H1 (cell line): ENCODE measurements around the gene CXCL10. TPM values are rescaled to one million over a fixed set of nuclear protein-coding genes. Genes with fewer than 3 reads are reported as not detected.
A peak's percentile ranks its signal among the peaks of the same experiment; 100 is the strongest.
"Not testable (repeated sequence)": the region's sequence is repeated elsewhere in the genome, so short reads cannot be mapped to it uniquely, and the experiment has no call there.

ENCODE experiments used
- CTCF ChIA-PET: fragments of 300-600 bp; sonication (Branson Sonifier 250); formaldehyde crosslinking; loops from one replicate; lab custom pipeline; 2021; ENCODE audit not compliant: partially characterized antibody; lab: Charles Lee
- POLR2A ChIA-PET: fragments of 300-600 bp; sonication (Branson Sonifier 250); formaldehyde crosslinking; loops from one replicate; lab custom pipeline; 2021; ENCODE audit warnings: inconsistent platforms; ENCODE audit not compliant: partially characterized antibody; lab: Charles Lee
- DNase-seq, 2 experiments: peaks; one replicate each; pipeline versions ENCODE4 v3.0.0 to v3.0.0-alpha.2; 2010 to 2022; ENCODE audit warnings: low spot score in 2 of 2, low read depth in 1 of 2, mixed read lengths in 1 of 2
- FAIRE-seq: peaks from 2 replicates; lab custom pipeline; 2011; peaks lifted over from hg19 to GRCh38; lab: Jason Lieb, UNC
- H2AFZ ChIP-seq: 2 replicates; pipeline ENCODE4 v1.8.1; 2012; ENCODE audit warnings: low read length, inconsistent platforms
- H2AK5ac ChIP-seq: 2 replicates; pipeline ENCODE4 v1.6.1; 2013; ENCODE audit warnings: low read depth, low read length
- H2BK120ac ChIP-seq: replicated peaks from 2 replicates; pipeline ENCODE3; 2013; ENCODE audit warnings: low read depth, low read length, inconsistent platforms
- H2BK12ac ChIP-seq: 2 replicates; pipeline ENCODE4 v1.6.1; 2013; ENCODE audit warnings: low read depth, low read length
- H2BK15ac ChIP-seq: 2 replicates; pipeline ENCODE4 v1.6.1; 2013; ENCODE audit warnings: low read length
- H2BK20ac ChIP-seq: 2 replicates; pipeline ENCODE4 v1.6.1; 2013; ENCODE audit warnings: low read length
- H2BK5ac ChIP-seq: 2 replicates; pipeline ENCODE4 v1.6.1; 2013; ENCODE audit warnings: low read depth, low read length
- H3K14ac ChIP-seq: 2 replicates; pipeline ENCODE4 v1.6.1; 2013; ENCODE audit warnings: inconsistent platforms; ENCODE audit not compliant: insufficient read length
- H3K18ac ChIP-seq: 2 replicates; pipeline ENCODE4 v1.6.1; 2013; ENCODE audit warnings: low read length; ENCODE audit errors: extremely low read depth
- H3K23ac ChIP-seq: 2 replicates; pipeline ENCODE4 v1.6.1; 2013; ENCODE audit warnings: inconsistent platforms; ENCODE audit not compliant: insufficient read length
- H3K23me2 ChIP-seq: 2 replicates; pipeline ENCODE4 v1.6.1; 2013; ENCODE audit warnings: low read depth, low read length
- H3K27ac ChIP-seq: 2 replicates; pipeline ENCODE4 v1.6.1; 2011; ENCODE audit warnings: low read depth, low read length, inconsistent platforms
- H3K27me3 ChIP-seq, 4 experiments: replicated peaks in 1 of 4; 1 replicate in 1 of 4; 2 replicates in 3 of 4; pipeline versions ENCODE4 v1.6.1 to v1.8.1; 2011 to 2013; ENCODE audit warnings: low read length in 3 of 4, mild to moderate bottlenecking in 3 of 4, inconsistent platforms in 2 of 4, mixed read lengths in 2 of 4, moderate library complexity in 1 of 4; ENCODE audit not compliant: control insufficient read depth in 3 of 4, insufficient read depth in 3 of 4; ENCODE audit errors: extremely low read depth in 1 of 4
- H3K36me3 ChIP-seq, 4 experiments: 2 replicates each; pipeline versions ENCODE4 v1.6.1 to v1.8.1; 2011 to 2013; ENCODE audit warnings: mild to moderate bottlenecking in 4 of 4, low read length in 3 of 4, moderate library complexity in 2 of 4, control low read depth in 1 of 4, inconsistent platforms in 1 of 4; ENCODE audit not compliant: insufficient read depth in 4 of 4, control insufficient read depth in 2 of 4
- H3K4ac ChIP-seq: replicated peaks from 2 replicates; pipeline ENCODE3; 2013; ENCODE audit warnings: low read length, low read depth, mixed read lengths, inconsistent platforms; ENCODE audit not compliant: insufficient read length
- H3K4me1 ChIP-seq, 4 experiments: replicated peaks in 1 of 4; 1 replicate in 1 of 4; 2 replicates in 3 of 4; pipeline versions ENCODE4 v1.6.1 to v1.8.1; 2011 to 2013; ENCODE audit warnings: low read length in 3 of 4, inconsistent platforms in 2 of 4, mixed read lengths in 1 of 4; ENCODE audit not compliant: insufficient read depth in 4 of 4, control insufficient read depth in 3 of 4
- H3K4me2 ChIP-seq, 2 experiments: 2 replicates each; pipeline versions ENCODE4 v1.6.1 to v1.8.1; 2011 to 2013; ENCODE audit warnings: low read depth in 2 of 2, low read length in 2 of 2, control low read depth in 1 of 2, inconsistent platforms in 1 of 2, mild to moderate bottlenecking in 1 of 2; ENCODE audit not compliant: insufficient read depth in 1 of 2
- H3K4me3 ChIP-seq, 4 experiments: fragments of 200-600, 300-600 bp in 1 of 4; sonication (generic), shearing (Covaris generic), sonication (Bioruptor Twin) in 1 of 4; 2 replicates each; pipeline versions ENCODE4 v1.5.1 to v1.8.1; 2011 to 2016; ENCODE audit warnings: low read length in 4 of 4, low read depth in 3 of 4, control low read depth in 2 of 4, inconsistent platforms in 2 of 4, mild to moderate bottlenecking in 2 of 4, mixed read lengths in 1 of 4, moderate library complexity in 1 of 4; ENCODE audit not compliant: insufficient read depth in 2 of 4; ENCODE audit errors: extremely low read depth in 1 of 4
- H3K56ac ChIP-seq: replicated peaks from 2 replicates; pipeline ENCODE3; 2013; ENCODE audit warnings: low read depth, mild to moderate bottlenecking, mixed read lengths, low read length, inconsistent platforms; ENCODE audit not compliant: insufficient read length
- H3K79me1 ChIP-seq: 2 replicates; pipeline ENCODE4 v1.6.1; 2013; ENCODE audit warnings: low read depth, low read length, control low read depth
- H3K79me2 ChIP-seq, 2 experiments: 2 replicates each; pipeline versions ENCODE4 v1.6.1 to v1.8.1; 2012 to 2013; ENCODE audit warnings: low read length in 2 of 2, mild to moderate bottlenecking in 2 of 2, inconsistent platforms in 1 of 2; ENCODE audit not compliant: insufficient read depth in 2 of 2, control insufficient read depth in 1 of 2
- H3K9ac ChIP-seq, 4 experiments: replicated peaks in 1 of 4; 1 replicate in 1 of 4; 2 replicates in 3 of 4; pipeline versions ENCODE4 v1.6.1 to v1.8.1; 2011 to 2013; ENCODE audit warnings: low read depth in 3 of 4, low read length in 3 of 4, control low read depth in 2 of 4, mild to moderate bottlenecking in 2 of 4, moderate library complexity in 2 of 4, inconsistent platforms in 1 of 4; ENCODE audit errors: extremely low read depth in 1 of 4
- H3K9me3 ChIP-seq, 2 experiments: 2 replicates each; pipeline versions ENCODE4 v1.6.1 to v1.8.1; 2012 to 2013; ENCODE audit warnings: mild to moderate bottlenecking in 2 of 2, moderate library complexity in 2 of 2, control low read depth in 1 of 2, inconsistent platforms in 1 of 2, low read depth in 1 of 2, low read length in 1 of 2, mixed read lengths in 1 of 2; ENCODE audit not compliant: insufficient read depth in 2 of 2
- H4K20me1 ChIP-seq, 2 experiments: replicated peaks in 1 of 2; 2 replicates each; pipeline versions ENCODE3 to v1.8.1; 2011 to 2013; ENCODE audit warnings: inconsistent platforms in 2 of 2, low read length in 2 of 2, mild to moderate bottlenecking in 1 of 2; ENCODE audit not compliant: insufficient read depth in 2 of 2, control insufficient read depth in 1 of 2
- H4K5ac ChIP-seq: 2 replicates; pipeline ENCODE4 v1.6.1; 2013; ENCODE audit warnings: low read length, low read depth, mixed read lengths, inconsistent platforms; ENCODE audit not compliant: insufficient read length
- H4K8ac ChIP-seq: 2 replicates; pipeline ENCODE4 v1.8.0; 2013; ENCODE audit warnings: mild to moderate bottlenecking, moderate library complexity, low read length, inconsistent platforms; ENCODE audit not compliant: insufficient read depth; ENCODE audit errors: extremely low read depth
- H4K91ac ChIP-seq: replicated peaks from 2 replicates; pipeline ENCODE3; 2013; ENCODE audit warnings: low read length, mixed read lengths, inconsistent platforms; ENCODE audit not compliant: insufficient read length
- WGBS, 2 experiments: shearing (Covaris generic) in 1 of 2; methylation state at CpG; one replicate each; pipeline versions ENCODE4 v1.1.6 to v1.1.7; 2013 to 2015; ENCODE audit warnings: low lambda C conversion rate in 2 of 2, mixed read lengths in 2 of 2, inconsistent platforms in 1 of 2, low coverage in 1 of 2, missing lambda C conversion rate in 1 of 2; ENCODE audit not compliant: insufficient replicate concordance in 2 of 2, insufficient coverage in 1 of 2, insufficient read length in 1 of 2; ENCODE audit errors: extremely low coverage in 1 of 2, missing lambda C conversion rate in 1 of 2; 5-methylcytosine and 5-hydroxymethylcytosine counted together
- polyA plus RNA-seq, 7 experiments: library from polyadenylated mRNA; depleted of rRNA in 3 of 7; stranded (reverse) in 5 of 7; unstranded in 2 of 7; fragments of >200 nt in 5 of 7; fragments of 200-250 nt in 2 of 7; gene quantifications; 1 replicate in 5 of 7; 2 replicates in 1 of 7; 4 replicates in 1 of 7; pipeline versions ENCODE4 v1.2.1 to v1.2.3, GENCODE V29; 2011 to 2013; ENCODE audit warnings: missing spikeins in 2 of 7, mixed read lengths in 2 of 7
- total RNA-seq: library from RNA; stranded (reverse); fragmentation: NEBNext Ultra II Directional; extraction: Animal tissue kit (Norgen Biotek cat#: 25700); gene quantifications from 2 replicates; pipeline ENCODE4 v1.2.1, GENCODE V29; 2021

Gene CXCL10
- total and polyA plus RNA-seq, 2 of the 8 experiments (the other 6 are each of a cell fraction or from before 2014, with no cell fraction given) = not detected

DNA sequence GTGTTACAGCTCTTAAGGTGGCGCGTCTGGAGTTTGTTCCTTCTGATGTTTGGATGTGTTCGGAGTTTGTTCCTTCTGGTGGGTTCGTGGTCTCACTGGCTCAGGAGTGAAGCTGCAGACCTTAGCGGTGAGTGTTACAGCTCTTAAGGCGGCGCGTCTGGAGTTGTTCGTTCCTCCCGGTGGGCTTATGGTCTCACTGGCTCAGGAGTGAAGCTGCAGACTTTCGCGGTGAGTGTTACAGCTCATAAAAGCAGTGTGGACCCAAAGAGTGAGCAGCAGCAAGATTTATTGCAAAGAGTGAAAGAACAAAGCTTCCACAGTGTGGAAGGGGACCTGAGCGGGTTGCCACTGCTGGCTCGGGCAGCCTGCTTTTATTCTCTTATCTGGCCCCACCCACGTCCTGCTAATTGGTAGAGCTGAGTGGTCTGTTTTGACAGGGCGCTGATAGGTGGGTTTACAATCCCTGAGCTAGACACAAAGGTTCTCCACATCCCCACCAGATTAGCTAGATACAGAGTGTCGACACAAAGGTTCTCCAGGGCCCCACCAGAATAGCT lies 26.6 kb upstream of the CXCL10 start:
- H2BK5ac ChIP-seq, H4K5ac ChIP-seq, H3K9ac ChIP-seq, H3K27me3 ChIP-seq, H3K23ac ChIP-seq, H2BK120ac ChIP-seq, DNase-seq, H3K36me3 ChIP-seq, H2AK5ac ChIP-seq, H3K27ac ChIP-seq, H2AFZ ChIP-seq, H3K9me3 ChIP-seq, H4K91ac ChIP-seq, H4K20me1 ChIP-seq, H3K79me1 ChIP-seq, H3K4ac ChIP-seq, H3K4me1 ChIP-seq, H2BK20ac ChIP-seq, H3K56ac ChIP-seq, H3K18ac ChIP-seq, H3K23me2 ChIP-seq, H2BK12ac ChIP-seq, FAIRE-seq, H3K14ac ChIP-seq, H2BK15ac ChIP-seq, H3K79me2 ChIP-seq, H4K8ac ChIP-seq: not testable (repeated sequence)
- ChIA-PET CTCF (interaction anchor here (1.2 to 1.8 kb wide), 3 partner anchors 38 to 134 kb away, joined by 3 to 7 read pairs (median 3); no protein-coding TSS in a partner anchor), POLR2A (interaction anchor here (0.6 kb wide), 1 partner anchor 17 kb away, joined by 3 read pairs; no protein-coding TSS in a partner anchor)
- WGBS, 2 experiments = 86% methylated on average over 13 of the region's 17 CpGs; no CpG with 5 or more reads in 1 of the 2 experiments
- H3K4me3 ChIP-seq = peak overlapping the region in 1 of 4 experiments; percentile 65; a peak in 1 of 8 replicates
- H3K4me2 ChIP-seq = peak overlapping the region in 1 of 2 experiments; percentile 41; a peak in 1 of 4 replicates

DNA sequence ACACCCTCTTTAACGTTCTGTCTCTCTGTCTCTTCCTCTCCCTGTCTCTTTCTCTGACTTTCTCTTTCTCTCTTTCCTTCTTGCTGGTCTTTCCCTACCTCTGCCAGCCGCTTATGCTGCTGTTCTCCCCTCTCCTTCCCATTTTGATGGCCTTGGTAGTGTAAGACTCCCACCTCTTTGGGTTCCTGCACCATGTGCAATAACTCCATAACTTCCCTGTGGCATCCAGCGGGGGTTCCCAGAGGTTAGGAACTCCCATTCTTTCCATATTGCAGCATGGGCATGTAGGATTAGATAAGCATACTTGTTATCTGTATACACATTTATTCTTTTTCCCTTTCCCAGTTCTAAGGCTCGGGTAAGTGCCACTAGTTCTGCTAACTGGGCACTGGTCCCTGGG lies 21.4 kb upstream of the CXCL10 start:
- H2BK120ac ChIP-seq, H2AK5ac ChIP-seq, H3K27me3 ChIP-seq, H3K4ac ChIP-seq, H2AFZ ChIP-seq, H3K56ac ChIP-seq, H3K14ac ChIP-seq, H3K79me1 ChIP-seq, H3K9ac ChIP-seq, POLR2A ChIA-PET, H3K23ac ChIP-seq, H4K8ac ChIP-seq, H3K18ac ChIP-seq, DNase-seq, H3K27ac ChIP-seq, H3K9me3 ChIP-seq, H4K91ac ChIP-seq, CTCF ChIA-PET, FAIRE-seq, H3K4me3 ChIP-seq, H2BK15ac ChIP-seq, H3K4me2 ChIP-seq, H4K20me1 ChIP-seq, H3K23me2 ChIP-seq, H2BK12ac ChIP-seq, H3K4me1 ChIP-seq, H2BK5ac ChIP-seq, H3K79me2 ChIP-seq, H4K5ac ChIP-seq, H3K36me3 ChIP-seq, H2BK20ac ChIP-seq: not testable (repeated sequence)
- WGBS, 2 experiments = 92% methylated on average over 4 of the region's 4 CpGs; no CpG with 5 or more reads in 1 of the 2 experiments
